HG03571 (cell line): Measurements from ENCODE around the gene PNLIPRP2.

Experiments used
- ATAC-seq: cut with Tn5 transposase; IDR thresholded peaks from one replicate; pipeline ENCODE4 v1.9.1; 2021; ENCODE audit not compliant: unreplicated experiment

Gene PNLIPRP2

DNA sequence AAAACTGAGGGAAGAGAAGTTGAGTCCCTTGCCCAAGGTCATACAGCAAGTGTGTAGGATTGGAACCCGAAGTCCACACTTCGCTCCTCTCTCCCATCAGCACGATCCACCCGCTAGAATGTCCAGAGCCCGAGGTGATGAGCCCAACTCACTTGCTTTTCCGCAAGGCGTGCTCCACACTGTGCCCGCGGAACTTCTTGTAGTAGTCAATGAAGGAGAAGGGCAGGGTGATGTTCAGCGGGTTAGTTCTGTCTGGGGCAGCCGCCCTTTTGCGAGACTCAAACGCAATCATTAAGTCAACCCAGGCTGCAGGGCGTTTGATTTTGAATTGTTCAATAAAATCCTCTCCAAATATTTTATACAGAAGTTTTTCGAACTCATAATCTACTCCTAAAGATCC is 58.6 kb downstream of the PNLIPRP2 start:
- ATAC-seq = no peak

DNA sequence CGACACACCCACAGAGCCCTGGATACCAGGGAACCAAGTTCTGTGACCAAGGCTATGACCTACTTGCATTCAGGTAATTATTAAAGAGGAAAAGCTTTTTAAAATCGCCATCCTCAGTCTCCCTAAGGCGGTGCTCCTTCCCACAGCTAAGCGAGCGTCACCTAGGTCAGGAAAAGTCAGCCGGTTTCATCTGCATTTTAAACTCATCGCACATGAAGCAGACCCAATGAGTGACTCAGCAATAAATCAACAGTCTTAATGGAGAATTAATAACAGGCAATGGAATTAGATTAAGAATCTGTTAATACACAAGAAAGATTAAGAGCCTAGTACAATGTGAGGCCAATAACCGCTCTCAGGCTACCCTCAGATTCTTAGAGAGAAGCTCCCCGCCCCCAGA is 62.4 kb downstream of the PNLIPRP2 start:
- no peak for ATAC-seq

DNA sequence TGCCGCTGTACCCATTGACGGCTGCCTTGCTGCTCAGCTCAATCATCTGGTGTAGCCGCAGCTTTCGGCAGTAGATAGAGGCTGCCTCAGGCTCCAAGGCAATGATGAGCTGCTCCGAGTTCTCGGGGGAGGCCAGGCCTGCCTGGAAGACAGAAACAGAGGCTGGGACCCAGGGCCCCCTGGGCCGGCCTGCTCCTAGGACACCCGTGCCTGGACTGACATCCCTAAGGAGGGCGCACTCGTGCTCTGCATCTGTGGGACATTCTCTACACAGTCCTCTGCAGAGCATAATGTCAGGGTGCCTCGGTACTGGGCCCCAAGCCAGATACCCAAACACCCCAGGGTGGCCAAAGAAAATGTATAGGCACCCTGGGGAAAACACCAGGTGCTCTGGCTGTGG is 63.1 kb downstream of the PNLIPRP2 start:
- ATAC-seq = no peak

DNA sequence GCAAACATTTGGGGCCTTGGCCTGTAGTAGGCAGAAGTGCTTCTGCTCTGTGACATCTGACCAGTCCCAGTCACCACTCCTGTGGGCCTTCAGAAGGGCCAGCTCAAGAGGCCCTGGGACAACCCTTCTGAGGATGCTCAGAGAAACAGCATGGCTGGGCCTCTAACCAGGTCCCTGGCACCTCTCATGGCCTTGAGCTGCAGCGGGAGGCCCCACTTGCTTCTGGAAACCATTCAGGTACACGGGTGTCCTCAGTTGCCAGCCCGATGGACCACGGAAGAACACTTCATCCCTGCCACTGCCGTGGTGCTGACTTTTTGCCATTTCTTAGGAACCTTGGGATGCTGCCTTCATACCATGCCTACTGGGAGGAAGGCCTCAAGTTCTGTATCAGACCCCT is 64.0 kb downstream of the PNLIPRP2 start:
- no peak for ATAC-seq

DNA sequence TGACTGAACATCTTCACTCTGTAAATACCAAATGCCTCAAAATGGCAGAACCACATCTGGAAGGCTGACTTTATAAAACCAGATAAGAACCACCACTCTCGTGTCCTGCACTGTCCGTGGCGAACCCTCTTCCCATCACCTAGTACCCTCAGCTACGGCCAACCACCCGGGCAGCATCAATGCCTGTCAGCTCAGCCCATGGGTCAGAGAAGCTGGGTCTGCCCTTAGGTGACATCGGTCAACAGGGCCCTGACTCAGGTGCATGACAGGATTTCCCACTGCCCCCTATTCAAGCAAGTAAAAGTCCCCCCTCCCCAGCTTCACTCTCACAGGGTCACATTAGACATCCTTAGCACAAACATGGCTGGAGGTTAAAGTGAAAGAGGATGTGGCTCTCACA is 65.1 kb downstream of the PNLIPRP2 start:
- no peak for ATAC-seq

DNA sequence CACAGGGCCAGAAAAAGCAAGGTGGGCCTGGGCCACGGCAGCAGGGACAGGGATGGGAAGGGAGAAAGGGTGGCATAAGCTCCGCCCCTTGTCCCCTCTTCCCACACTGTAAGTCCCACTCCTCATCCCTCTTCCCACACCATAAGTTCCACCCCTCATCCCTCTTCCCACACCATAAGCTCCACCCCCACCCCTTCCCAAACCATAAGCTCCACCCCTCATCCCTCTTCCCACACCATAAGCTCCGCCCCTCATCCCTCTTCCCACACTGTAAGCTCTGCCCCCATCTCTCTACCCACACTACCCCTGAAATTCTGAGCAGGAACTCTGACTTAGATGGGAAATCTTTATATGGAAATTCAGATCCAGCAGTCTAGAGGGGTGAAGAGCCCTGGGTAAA is 65.9 kb downstream of the PNLIPRP2 start:
- ATAC-seq = no peak

DNA sequence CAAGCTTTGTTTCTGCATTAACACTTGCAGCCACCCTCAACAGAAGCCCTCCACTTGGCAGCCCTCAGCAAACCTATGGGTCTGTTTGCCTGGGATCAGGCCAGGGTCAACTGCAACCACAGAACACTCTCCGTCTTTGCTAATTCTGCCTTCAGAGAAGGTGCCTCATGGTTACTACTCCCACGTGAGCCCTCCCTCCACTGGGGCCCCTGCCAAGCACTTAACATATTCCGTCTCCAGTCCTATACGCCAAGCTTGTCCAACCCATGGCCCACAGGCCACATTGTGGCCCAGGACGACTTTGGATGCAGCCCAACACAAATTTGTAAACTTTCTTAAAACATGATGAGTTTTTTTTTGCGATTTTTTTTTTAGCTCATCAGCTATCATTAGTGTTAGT is 66.9 kb downstream of the PNLIPRP2 start:
- no peak for ATAC-seq

DNA sequence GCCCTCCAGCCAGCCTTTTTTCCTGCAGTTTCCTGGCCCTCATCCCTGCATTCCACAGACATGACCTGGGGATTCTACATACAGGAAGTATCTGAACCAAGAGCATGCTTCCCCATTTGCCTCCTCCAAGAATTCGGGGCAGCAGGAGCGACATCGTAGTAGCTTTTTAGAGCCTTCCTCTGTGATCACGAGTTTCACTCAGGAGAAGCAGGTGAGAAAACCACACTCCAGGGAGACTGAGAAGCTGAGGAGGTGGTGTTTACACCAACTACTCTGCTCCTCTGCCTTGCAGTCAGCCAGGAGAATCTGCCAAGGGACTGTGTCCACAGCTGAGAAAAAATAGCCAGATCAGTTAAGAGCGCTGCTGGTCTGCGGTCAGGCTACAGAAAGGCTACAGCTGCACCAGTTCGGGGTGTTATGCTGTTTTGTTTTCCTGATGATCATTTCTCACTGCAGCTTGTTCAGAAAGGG is 67.5 kb downstream of the PNLIPRP2 start:
- no peak for ATAC-seq

DNA sequence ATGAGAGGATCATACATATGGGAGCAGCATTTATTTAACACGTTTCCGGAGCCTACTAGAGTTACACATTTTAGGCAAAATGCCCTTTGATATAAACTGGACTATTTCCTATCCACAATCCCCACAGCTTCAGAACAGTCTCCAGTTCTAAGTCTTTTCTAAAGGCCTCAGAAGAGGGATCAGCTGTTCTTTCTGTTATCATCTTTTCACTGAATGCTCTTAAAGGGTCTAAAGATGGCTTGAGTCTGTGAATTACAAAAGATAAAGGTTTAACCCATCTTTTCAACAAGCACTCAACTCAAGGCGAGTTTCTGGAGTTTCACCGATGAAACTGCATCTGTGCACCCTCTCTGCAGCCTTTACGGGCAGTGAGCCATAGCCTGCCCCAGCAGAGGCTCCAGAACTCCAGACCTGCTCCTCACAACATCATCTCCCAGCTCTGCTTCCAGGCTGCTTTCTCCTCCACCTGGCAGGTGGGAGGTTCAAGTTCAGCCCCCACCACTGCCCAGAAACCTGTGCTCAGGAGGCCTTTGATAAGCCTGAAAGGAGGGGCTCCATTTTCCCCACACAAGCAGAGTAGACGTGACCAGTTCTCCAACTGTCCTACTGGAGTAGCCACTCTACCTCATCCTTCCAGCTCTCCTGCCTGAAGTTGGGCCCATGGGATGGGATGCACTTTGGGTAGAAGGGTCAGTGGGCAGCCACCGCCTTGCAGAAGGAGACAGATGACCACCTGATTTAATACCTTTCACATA is 68.2 kb downstream of the PNLIPRP2 start:
- no peak for ATAC-seq

DNA sequence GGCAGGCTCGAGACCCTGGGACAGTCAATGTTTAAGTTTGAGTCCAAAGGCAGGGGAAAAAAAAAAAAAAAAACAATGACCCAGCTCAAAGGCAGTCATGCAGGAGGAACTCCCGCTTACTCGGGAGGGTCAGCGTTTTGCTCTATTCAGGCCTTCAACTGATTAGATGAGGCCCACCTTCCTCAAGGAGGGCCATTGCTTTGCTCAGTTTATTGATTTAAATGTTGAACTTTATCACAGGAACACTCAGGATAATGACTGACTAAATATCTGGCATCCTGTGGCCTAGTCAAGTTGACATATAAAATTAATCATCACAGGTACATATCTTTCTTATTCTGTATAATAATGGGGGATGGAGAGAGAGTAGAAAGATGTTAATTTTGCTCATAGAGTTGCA is 69.0 kb downstream of the PNLIPRP2 start:
- ATAC-seq = no peak

DNA sequence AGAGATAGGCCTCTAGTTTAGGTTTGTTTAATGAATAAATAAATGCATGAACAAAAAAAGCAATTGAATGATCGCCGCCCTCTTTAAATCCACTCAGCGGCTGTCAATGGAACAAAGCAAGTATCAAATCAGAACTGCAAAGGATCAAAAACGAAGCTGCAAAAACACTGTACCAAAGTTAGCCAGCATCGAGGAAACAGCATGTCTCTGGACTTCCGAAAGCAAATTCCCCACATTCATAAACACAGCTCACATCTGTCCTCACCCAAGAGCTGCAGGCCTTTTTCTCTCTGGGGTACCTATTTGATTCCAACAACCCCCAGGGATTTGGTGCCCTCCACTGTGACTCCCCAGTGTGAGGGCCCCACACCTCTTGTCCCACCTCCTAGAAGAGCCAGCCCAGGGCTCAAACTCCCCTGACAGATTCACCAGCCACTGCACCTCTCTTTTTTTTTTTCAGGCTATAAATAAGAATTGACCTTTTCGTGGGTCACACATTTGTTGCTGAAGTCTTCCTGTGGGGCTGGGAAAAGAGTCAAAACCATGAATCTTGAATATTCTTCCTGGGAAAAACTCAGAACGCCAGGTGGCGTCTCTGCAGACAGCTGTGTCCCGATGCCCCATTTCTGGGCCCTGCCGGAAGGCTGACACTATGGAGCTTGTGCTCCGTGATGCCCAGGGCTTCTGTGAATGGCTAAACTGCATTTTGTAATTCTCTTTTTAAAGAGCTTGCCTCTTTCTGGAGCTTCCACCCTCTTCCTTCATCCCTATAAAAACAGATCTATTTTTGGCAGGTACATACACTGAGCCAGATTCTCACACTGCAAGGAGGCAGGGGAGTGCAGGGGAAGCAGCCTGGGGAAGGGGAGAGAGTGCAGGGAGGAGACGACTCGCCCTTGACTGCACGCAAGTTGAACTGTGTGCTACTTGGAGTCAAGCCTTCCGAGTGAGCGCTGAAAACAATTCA is 69.9 kb downstream of the PNLIPRP2 start:
- ATAC-seq = no peak

DNA sequence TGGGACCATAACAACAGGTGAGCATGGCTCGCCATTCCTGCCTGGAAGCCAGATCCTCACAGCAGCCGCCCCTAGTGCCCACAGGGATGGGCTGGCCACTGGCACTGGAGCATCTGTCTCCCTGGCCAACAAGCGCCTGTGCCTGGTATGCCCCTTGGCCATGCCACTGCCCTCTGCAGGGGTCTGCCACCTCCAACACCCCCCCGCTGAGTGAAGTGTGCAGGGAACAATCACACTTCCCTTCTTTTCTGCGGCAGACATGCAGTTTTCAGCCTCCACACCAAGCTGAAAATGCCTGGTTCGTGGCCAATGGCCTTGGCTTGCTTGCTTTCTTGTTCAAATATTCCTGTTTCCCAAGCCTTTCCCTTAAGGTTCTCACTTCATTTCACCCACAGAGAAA is 70.9 kb downstream of the PNLIPRP2 start:
- ATAC-seq = no peak

DNA sequence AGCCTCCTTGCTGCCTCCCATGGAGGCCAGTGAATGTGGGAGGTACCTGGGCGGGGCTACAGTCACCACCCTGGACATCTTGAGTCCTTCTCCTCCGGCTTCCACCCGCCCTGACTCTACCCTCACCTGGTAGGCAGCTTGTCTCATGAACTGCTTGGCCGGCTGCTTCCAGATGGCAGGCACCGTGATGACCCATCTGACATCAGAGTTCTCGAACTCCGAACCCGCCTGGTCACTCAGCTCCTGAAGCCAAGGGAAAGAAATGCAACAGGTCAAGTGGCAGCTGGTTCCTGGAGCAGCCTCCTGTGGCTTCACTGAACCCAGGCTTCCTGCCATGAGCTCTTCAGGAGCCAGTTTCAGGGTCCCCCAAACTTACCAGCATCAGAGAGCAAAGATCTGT is 71.5 kb downstream of the PNLIPRP2 start:
- no peak for ATAC-seq

DNA sequence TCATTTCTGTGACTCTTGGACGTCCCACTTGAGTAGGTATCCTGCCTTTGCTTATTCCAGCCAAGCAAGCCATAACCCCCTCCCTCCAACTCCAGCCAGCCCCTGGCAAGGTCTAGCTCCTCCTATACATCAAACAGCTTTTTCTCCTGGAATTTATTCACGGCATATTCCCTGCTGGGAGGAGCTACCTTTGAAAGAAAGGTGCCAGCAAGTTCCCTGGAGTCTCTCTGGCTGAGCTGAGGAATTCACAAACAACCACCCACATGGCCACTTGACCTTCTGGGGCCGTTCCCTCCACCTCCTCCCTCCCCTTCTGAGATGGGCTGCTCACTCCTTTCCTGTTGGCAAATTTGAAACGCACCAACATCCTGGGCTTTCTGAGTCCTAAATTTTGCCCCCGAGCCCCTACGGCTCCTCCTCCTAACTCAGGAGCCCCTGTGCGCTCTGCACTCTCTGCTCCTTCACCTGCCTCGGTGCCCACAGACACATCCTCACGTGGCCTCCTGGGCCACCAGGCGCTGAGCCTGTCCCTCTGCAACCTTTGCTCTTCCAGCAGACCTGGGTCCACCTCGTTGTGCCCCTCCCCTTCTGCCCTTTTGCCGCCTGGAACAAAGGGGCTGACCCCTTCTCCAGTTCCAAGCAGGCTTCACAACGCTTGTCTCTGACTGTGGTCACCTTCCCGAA is 73.6 kb downstream of the PNLIPRP2 start:
- ATAC-seq = no peak
